COLO829 (cell line): ENCODE measurements around the gene LYVE1.

ENCODE experiments used
- DNase-seq: peaks from one replicate; pipeline ENCODE4 v3.0.0; 2012; ENCODE audit warnings: low spot score

Gene LYVE1

GRCh38 chr11:10592331-10592730 is 23.9 kb upstream of the LYVE1 start:
- DNase-seq: no peak

GRCh38 chr11:10591741-10592140 is 23.3 kb upstream of the LYVE1 start:
- no peak for DNase-seq

GRCh38 chr11:10590218-10590915 is 21.9 kb upstream of the LYVE1 start:
- DNase-seq: no peak

DNA sequence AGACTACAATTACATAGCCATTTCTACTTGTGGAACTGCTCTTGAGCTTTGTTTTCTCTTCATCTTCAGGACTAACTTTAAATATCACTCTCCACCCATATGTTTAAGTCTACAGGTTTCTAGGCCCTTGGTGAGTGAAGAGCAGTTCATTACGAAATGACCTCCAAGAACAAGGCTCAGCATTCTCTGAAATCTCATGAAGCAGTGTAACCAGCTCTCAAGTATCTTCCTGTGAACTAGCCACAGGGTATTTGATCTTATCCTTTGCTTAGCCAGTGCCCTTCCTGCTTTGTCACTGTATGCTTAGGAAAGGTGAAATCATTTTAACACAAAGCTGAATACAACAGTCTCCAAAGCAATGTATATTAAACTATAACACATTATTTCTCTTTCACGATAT is 20.4 kb upstream of the LYVE1 start:
- no peak for DNase-seq

DNA sequence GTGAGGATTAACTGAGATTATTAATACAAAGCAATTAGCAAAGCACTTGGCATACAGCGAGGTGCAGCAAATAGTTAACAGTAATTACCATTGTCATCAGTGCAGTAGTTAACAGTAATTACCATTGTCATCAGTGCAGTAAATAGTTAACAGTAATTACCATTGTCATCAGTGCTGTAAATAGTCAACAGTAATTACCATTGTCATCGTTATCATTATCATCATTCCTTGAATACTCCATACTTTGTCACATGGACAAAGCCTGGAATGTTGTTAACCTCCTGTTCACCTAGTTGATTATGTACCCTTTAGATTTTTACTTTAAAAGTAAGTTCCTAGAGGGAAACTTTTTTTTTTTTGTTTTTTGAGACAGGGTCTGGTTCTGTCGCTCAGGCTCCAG is 19.5 kb upstream of the LYVE1 start:
- DNase-seq: no peak

GRCh38 chr11:10587388-10587787 is 18.9 kb upstream of the LYVE1 start:
- DNase-seq: no peak

DNA sequence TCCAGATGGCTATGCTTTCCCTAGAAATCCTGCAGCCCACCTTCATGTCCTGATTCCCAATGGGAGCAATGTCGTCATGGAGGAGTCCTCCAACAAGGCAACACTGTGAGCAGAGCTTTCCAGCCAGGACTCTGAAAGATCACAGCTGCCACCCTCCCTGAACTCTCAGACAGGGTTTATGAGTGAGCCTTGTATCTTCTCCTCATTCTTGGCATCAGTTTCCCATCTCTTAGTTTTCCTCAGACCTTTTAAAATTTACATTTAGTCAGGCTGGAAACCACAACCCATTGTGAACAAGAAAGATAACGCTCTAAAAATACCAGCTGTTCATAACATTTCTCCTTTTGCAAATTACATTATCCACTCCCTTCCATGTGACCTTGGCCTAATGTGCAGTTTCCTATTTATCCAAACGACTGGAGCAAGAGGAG is 15.6 kb upstream of the LYVE1 start:
- DNase-seq: no peak

- no peak for DNase-seq
Observed at GRCh38 chr11:10581481-10582019, 13.1 kb upstream of the LYVE1 start.

DNA sequence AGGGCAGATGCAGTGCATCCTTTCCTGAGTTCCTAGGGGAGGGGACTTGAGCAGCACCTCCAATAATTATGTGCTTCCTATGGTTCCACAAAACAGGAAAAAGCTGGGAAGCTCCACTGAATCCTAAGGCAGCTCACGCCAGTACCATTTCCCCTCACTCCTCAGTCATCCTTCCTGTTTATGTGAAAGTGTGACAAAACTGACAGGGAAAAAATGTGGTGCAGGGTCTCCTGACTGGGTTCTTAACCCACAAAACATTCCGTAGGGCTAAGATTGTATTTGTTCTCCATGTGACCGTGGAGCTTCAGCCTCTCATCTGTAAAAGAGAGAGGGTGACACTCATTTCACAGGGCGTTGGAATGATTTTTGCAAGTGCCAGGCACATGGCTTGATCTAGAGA is 12.2 kb upstream of the LYVE1 start:
- DNase-seq: no peak

GRCh38 chr11:10579700-10580099 is 11.2 kb upstream of the LYVE1 start:
- DNase-seq: no peak

GRCh38 chr11:10576035-10576398 is 7.6 kb upstream of the LYVE1 start:
- DNase-seq: no peak

DNA sequence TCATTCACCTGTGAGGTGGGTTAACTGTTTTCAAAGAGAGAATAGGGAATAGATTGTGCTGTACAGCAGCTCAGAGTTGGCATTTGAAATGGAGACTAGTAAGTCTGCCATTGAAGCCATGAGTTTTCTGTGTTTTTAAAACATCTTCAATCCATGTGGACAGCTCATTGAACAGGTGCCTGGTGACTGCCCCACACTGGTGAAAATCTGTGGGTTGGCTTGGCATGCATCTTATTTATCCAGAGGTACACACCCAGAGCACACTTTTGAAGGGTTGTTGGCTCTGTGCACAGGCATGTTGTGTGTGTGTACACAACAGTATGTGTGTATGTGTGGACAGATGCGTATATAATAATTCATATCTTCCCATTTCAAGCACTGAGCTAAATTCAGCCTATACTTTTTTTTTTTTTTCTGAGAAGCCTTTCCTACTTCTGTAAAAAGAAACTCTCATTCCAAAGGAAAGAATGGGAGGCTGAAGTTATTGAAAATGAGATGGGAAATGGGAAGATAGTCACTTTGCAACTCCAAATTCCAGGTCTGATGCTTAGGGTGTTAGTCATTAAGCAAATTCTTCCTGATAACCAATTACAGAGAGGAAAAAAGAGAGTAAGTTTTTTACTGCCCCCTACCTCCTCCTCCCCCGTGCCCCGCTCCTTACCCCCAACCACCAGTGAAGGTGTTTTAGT is 7.0 kb upstream of the LYVE1 start:
- DNase-seq: no peak

DNA sequence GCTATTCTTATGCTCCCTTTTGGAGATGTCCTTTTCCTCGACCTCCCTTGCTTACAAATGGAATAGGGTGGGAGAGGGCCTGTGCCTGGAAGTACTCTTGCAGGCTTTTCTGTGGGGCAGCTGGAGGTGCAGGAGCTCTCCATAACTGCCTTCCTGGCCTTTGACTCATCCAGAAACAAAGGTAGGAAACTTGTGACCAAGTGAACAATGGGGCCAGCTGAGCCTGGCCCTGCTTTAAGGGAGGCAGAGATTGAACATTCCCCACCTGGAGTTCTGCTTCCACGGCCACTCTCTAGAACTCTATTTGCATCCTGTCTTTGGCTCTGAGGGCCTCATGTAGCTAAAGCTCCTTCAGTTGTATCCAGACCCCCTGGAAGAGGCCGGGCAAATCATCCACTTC is 5.1 kb upstream of the LYVE1 start:
- no peak for DNase-seq

- DNase-seq: no peak
Observed at GRCh38 chr11:10573028-10573427, 4.6 kb upstream of the LYVE1 start.

DNA sequence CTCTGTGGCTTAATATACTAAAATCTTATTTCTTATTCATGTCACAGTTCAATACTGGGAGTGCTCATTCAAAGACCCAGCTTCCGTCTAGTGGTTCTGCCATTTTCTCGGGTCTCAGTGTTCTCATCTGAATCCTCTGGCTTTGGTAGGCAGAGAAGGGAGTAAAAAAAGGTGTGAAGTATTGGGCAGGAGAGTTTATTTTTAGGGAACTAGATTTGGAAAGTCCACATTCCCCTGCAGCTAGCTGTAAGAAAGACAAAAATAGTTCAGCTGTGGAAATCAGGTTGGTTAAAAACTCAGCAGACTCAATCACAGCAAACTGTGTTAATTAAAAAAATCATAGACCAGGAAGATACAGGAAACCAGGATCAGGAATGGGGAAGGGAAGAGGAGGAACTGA is 4.1 kb upstream of the LYVE1 start:
- DNase-seq: no peak

- no peak for DNase-seq
Observed at GRCh38 chr11:10567446-10567845, 1.0 kb downstream of the LYVE1 start.

GRCh38 chr11:10566257-10566957 is 2.1 kb downstream of the LYVE1 start:
- DNase-seq: no peak

GRCh38 chr11:10565493-10565892 is 3.0 kb downstream of the LYVE1 start:
- no peak for DNase-seq

GRCh38 chr11:10564696-10565318 is 3.7 kb downstream of the LYVE1 start:
- DNase-seq: no peak

- DNase-seq: no peak
Observed at GRCh38 chr11:10564030-10564429, 4.4 kb downstream of the LYVE1 start.

DNA sequence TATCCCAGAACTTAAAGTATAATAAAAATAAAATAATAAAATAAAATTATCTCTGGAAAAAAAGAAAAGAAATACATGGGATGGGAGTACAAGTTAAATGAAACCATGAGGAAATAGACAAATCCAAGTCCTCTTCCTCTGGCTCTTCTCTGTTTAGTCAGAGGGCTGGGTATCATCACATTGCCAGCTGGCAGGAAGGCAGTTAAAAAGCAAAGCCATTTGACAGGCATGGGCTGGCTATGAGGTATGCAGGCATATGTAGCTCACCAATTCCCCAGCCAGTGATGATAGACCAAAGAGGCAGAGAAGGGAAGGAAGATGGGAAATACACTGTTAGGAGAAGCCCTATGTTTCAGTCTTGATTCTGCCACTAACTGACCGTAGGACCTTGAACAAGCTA is 6.5 kb downstream of the LYVE1 start:
- DNase-seq: no peak

GRCh38 chr11:10561043-10561818 is 7.2 kb downstream of the LYVE1 start:
- no peak for DNase-seq
